ENCODE data around the gene TMEM62.

Gene TMEM62

GRCh38 chr15:43133430-43134156, at the start of gene TMEM62:
TSS of gene TMEM62 (plus strand) at chr15:43133586. CDS start at chr15:43133803, 217 bp downstream.
- DNase-seq: peak; percentile 69

GRCh38 chr15:43085921-43086320, 47.5 kb upstream of the TMEM62 start:
- DNase-seq: no peak

GRCh38 chr15:43086551-43086950, 46.8 kb upstream of the TMEM62 start:
- peak; percentile 35 for DNase-seq

- DNase-seq: no peak
Measured at GRCh38 chr15:43091859-43092258, 41.5 kb upstream of the TMEM62 start.

DNA sequence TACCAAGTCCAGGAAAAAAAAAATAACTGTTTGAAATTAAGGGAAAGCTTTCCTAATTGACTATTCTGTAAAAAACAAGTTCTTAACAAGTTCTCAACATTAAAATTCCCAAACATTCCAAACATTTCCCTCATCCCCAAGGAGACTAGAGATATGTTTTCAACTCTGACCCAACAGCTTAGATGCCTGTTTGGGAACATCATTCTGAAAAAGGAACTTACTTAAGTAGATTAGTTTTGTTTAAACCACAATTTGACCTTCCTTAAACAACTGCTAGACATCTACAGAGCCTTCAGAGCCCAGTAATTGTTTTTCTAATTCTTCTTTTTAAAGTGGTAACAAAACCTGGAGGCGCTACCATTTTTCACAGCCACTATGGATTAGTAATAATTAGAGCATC, 40.4 kb upstream of the TMEM62 start:
- DNase-seq: peak; percentile 62

DNA sequence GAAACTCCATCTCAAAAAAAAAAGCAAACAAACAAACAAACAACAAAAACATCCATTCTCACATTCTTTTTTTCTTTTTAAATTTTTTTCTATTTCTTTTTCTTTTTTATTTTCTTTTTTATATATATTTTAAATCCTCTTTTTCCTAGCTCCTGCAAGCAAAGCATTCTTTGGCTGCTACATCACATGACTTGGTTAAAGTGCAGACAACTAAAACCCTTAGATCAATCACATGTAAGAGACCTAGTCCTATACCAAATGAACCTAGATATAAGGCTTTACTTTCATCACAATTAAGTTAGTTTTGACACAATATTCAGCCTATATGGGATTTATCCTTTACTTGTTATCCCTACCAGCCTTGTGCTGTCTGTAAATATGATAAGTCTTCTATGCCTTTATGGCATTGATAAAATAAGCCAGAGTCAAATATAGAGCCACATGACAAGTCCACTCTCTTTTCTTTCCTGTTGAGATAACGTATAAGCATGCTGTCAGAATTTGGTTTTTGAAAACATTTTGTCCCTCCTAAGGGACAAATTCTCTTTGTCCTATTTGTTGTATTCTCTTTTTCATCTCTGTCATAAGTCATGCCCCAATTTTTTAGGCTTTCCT, 38.9 kb upstream of the TMEM62 start:
- no peak for DNase-seq

- peak; percentile 37 for DNase-seq
Measured at GRCh38 chr15:43095243-43095642, 38.1 kb upstream of the TMEM62 start.

GRCh38 chr15:43095708-43096347, 37.6 kb upstream of the TMEM62 start:
- peak; percentile 47 for DNase-seq

- no peak for DNase-seq
Measured at GRCh38 chr15:43096411-43096810, 37.0 kb upstream of the TMEM62 start.

- DNase-seq: no peak
Measured at GRCh38 chr15:43099105-43099845, 34.1 kb upstream of the TMEM62 start.

- DNase-seq: no peak
Measured at GRCh38 chr15:43100971-43101370, 32.4 kb upstream of the TMEM62 start.

- DNase-seq: no peak
Measured at GRCh38 chr15:43102187-43102586, 31.2 kb upstream of the TMEM62 start.

DNA sequence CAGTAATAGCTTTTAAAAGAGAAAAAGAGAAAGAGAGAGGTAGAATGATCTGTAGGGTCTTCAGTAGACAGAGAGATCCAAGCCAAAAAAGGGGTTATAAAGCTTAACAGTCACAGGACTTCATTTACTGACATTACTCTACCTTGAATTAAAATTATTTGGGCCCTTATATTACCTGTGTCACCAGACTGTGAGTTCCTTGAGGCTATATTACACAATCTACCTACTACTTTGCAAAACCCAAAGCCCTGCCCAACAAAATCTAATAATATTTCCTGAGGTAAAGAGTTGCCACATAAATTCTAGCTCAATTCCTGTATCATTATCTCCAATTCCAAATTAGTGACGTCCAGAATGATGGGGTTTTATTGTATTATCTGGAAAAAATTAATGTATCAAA, 29.5 kb upstream of the TMEM62 start:
- DNase-seq: no peak

DNA sequence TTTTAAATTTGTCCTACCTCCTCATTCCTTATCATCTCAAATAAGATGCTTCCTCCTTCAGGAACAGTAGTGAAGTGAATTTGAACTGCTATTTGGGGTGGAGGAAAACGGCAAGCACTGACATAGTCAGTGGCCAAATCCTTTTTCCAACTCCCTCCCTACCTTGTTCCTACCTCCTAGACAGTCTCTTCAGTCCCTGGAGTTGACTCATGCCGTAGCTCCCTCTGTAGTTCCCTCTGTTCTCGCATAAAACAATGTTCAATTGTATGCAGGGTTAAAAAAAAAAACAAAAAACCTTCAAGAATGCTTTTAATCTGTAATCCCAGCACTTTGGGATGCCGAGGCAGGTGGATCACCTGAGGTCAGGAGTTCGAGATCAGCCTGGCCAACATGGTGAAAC, 29.0 kb upstream of the TMEM62 start:
- no peak for DNase-seq

DNA sequence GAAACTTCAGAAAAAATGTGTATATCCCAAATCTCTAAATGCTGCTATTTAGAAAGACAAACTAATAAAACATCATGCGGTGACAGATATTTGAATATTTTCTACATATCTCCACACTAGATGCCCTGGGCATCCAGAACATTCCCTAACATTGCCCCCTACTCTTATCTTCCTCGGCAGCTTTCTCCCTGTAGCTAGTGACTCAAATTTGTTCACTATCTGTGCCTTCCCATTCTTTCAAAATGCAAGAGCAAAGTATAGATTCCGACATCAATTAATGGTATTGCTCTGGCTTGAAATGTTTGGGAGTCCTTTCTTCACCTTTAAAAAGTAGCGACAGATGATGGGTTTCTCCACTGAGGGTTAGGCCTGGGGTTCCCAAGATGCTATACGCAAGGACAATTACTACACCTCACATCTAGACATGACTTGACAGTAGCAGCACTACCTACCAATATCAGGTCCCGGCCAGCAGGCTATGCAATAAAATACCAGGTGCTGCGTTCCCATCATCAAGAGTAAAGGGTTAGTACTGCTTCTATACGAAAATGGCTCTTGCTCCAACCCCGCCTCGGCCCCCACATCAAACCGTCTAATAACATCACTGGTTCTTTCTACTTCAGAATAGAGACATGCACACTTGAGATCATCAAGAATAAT, 28.2 kb upstream of the TMEM62 start:
- DNase-seq: peak; percentile 21

DNA sequence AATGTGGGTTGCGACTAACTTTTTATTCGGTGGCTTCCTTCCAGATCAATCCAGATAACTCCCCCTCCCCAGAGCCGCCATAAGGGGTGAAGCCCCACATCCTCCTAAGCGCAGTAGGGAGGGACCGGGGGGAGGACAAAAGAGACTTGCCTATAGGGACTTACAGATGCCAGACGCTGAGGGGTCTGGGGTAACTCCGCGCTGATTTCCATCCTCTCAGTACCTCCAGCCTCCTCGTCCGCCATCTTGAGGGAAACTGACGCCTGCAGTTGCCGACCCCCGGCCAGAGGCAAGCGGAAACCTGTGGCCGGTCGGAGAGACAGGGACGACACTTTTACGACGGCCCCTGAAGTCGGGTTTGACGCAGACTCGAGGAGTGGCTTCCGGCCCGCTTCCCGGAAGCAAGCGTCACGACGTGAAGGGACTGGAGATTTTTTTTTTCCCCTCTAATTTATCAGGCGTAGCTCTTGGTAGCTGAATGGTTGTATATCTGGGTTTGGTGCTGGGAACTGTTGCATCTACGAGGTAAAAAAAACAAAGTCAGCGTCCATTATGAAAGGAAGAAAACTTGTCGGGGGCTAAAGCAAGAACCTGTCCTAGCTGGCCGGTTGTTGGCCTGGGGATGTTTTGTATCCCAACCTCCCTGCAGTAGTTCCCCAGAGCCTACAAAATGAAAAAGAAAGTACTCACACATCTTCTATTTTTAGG, 27.5 kb upstream of the TMEM62 start, which contains the start of gene UBR1:
Gene UBR1 (minus strand): TSS at position 261 of the 708 bp plus-strand sequence. CDS start 16 bp downstream, at position 245.
- DNase-seq: peak; percentile 93

- DNase-seq: no peak
Measured at GRCh38 chr15:43106486-43106829, 26.9 kb upstream of the TMEM62 start.

- no peak for DNase-seq
Measured at GRCh38 chr15:43107751-43108150, 25.6 kb upstream of the TMEM62 start.

GRCh38 chr15:43111354-43111753, 22.0 kb upstream of the TMEM62 start:
- no peak for DNase-seq

DNA sequence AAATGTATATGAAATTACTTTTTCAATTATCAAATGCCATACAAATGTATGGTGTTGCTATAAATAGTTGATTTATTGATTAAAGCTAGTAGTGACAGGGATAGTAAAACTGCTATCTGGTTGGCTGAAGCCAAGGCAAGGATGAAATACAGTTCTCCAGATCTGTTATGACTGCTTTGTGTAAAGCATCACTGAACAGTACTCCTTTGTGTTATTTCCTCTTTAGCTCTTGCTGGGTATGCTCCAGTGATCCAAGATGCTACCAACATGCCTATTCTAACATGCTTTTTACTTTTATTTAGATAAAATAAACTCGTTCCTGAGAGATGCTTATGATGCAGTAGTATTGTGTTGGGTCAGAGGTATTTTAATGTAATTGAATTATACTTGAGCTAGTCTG, 15.1 kb upstream of the TMEM62 start:
- DNase-seq: no peak

GRCh38 chr15:43118829-43119228, 14.6 kb upstream of the TMEM62 start:
- no peak for DNase-seq

- DNase-seq: no peak
Measured at GRCh38 chr15:43121863-43122262, 11.5 kb upstream of the TMEM62 start.

Measured in EL (cell line).